GM21786 (cell line): Measurements from ENCODE around the gene SIRPB2.

Source experiments
- ATAC-seq: cut with Tn5 transposase; IDR thresholded peaks from one replicate; pipeline ENCODE4 v1.9.1; 2021; ENCODE audit not compliant: unreplicated experiment

Gene SIRPB2

DNA sequence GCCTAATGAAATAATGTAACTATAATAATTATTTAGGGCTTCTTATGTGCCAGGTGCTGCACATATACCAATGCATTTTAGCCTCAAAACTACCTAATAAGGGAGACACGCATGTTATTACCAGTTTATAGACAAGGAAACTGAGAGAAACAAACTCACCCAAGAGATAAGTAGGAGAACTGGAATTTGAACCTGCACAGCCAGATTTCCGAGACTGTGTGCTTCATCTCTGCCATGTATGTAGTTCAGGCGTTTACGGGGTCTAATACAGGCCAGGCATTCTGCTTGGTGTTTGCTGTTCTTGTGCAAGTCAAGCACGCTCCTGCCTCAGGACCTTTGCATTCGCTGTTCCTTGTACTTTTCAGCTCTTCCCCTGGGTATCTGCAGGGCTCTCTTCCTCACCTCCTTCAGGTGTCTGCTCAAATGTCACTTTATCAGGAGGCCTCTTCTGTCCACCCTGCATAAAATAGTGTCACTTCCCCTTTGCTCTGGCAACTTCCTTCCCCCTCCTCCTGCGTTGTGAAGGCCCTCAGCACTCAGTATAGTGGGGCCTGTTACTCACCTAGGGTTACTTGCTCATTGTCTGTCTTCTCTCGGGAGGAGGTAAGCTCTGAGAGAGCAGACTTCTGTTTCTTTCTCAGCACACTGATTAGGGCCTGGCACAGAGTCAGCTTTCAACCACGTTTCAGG, 18.5 kb downstream of the SIRPB2 start:
- no peak for ATAC-seq

GRCh38 chr20:1471242-1471641, 20.0 kb downstream of the SIRPB2 start:
- ATAC-seq: no peak

GRCh38 chr20:1469925-1470571, 21.2 kb downstream of the SIRPB2 start:
- ATAC-seq: no peak

GRCh38 chr20:1469306-1469905, 21.8 kb downstream of the SIRPB2 start:
- no peak for ATAC-seq

GRCh38 chr20:1468117-1468624, 23.0 kb downstream of the SIRPB2 start:
- ATAC-seq: no peak

GRCh38 chr20:1467355-1468116, 23.7 kb downstream of the SIRPB2 start:
- ATAC-seq: no peak

DNA sequence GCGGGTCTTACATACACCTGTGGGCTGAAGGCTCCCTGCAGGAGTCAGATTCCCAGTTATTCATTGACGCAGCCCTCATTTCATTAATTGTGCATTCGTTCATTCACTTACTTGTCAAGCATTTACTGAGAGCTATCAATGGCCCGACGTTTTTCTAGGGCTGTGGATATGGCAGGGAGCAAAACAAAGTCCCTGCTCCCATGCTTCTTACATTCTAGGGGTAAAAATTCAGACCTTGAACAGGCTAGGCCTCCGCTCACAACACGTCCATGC, 24.2 kb downstream of the SIRPB2 start:
- ATAC-seq: no peak

DNA sequence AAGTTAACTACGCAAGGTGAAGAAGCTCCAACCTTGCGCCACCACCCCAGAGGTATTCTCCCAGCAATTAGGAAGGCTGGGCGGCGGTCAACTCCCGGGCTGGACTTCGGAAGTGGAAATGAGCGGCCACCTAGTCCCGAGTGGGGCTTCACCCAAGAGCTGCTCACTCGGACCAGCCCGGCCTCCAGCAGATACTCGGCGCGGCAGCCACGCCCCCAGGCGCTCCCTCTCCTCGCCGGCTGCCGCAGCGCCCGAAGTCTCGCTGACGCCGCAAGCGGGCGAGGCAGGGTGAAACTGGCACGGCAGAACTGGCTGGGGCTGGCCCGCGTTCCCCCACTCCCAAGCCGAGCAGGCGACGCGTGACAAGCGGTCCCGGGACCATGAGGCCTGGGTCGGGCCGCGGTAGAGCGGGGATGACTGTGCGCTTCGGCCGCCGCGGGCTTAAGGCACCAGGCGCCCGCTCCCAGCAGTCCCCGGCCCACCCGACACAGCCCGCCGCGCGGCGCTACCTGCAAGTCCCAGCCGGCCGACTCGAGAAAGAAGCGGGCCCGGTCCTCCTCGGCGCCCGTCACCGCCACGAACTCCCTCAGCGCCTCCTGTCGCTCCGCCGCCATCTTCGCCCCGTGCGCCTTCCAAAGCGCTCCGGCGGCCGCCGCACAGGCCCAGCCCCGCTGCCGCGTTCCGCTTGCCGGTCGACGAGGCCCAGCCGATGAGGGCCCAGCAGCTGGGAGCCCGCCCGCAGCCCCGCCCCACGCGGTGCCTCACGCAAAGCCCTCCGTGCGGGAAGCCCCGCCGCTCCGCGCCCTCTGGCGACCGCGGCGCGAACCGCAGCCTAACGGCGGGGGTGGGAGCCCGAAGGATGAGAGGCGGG, 24.8 kb downstream of the SIRPB2 start, which contains the start of gene NSFL1C:
NSFL1C (minus strand) TSS at position 639 of the 871 bp plus-strand sequence; CDS start at position 614, 25 bp downstream.
- peak; percentile 79 for ATAC-seq

GRCh38 chr20:1465470-1466210, 25.6 kb downstream of the SIRPB2 start:
- ATAC-seq: no peak

DNA sequence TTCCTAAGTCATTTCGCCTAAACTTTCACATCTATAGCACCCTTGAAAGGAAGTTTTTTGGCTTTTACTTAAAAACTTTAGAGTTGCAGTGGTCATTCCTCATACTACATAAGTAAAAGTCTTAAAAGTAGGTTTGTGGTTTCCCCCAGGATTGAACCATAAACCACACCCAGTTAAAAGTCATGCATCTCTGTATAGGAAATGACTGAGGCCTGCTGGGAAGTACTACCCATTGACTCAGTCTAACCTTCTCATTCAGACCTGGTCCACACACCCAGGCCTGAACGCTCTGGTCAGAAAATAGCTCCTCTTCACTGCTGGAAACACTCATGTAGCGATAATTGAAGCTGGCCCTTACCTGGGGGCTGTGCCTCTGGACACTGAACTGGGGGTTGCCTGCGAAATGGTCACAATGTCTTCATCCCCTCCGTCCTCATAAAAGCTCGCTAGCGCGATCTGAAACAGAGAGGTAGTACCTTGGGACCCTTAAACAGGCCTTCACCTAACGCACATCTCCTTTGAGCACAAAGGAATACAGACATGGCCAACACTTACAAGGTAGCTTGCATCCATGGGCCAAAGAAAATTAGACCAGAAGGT, 27.1 kb downstream of the SIRPB2 start:
- ATAC-seq: no peak

DNA sequence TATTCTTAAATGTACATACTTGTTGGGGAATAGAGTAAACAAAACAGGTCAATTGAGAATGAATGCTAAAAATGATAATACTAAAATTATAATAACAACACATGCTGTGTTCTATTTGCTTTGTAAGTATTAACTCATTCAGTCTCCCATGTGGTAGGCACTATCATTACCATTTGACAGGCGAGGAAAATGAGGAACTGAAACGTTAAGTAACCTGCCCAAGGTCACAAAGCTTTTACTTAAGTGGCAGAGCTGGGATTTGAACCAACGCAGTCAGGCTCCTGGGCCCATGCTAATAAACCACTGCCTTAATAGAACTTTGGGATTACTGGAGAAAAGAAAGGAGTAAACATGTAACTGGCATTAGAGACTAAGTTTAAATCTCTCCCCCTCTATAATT, 28.4 kb downstream of the SIRPB2 start:
- no peak for ATAC-seq

DNA sequence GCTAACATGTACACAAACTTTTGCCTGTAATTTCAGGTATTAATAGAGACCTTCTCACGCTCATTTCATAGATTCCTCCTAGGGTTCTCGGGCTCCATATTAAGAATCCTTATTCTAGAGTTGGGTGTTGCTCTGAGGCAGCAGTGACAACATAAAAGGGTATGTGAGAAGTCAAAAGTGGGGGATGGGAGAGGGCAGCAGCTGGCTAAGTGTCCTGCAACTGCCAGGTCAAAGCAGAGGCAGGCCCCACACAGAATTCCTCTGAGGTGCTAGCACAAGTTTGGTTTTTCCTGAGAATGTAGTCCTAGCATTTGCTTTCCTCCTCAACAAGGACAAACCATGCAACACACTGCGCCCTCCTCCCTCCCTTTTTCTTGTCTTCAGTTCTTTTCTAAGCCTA, 29.2 kb downstream of the SIRPB2 start:
- no peak for ATAC-seq

DNA sequence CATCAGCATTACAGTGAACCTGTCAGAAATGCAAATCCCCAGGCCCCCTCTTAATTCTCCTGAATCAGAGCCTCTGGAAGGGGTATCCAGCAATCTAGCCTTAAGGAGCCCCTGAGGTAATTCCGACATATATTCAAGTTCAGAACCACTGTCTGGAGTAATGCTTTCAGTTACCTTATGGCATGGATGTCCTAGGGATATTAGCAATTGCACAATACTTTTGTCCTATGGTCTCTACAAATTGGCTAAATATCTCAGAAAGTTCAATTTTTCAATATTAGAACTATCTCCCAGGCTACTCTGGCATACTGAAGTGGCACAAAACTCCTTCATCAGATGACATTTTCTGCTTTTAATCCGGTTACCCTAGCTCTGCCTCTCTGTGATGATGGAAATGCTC, 30.9 kb downstream of the SIRPB2 start:
- ATAC-seq: no peak

- ATAC-seq: no peak
Measured at GRCh38 chr20:1457992-1458391, 33.2 kb downstream of the SIRPB2 start.

- no peak for ATAC-seq
Measured at GRCh38 chr20:1456300-1456699, 34.9 kb downstream of the SIRPB2 start.

DNA sequence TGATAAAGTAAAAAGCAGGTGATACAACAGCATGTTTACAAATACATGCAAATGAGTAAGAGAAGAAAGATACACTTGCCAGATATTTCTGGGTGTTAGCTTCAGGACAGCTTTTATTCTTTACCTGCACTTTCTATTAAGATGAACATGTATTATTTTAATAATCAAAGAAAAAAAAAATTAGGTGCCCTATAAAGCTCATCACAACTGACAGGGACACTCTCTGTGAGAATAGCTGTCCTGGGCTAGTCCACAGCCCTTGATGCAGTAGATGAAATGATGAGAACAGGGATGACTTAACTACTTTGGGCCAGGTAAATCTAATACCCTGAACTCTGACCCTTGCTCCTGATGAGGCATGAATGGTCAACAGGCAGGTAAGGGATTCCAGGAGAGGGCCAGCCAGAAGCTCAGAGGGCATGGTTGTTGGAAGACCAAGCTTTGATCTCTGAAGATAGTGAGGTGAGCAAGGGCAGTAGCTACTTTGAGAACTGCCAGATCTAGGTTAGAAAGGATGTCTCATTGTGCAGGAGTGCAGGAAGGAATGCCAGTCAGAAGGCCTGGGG, 40.2 kb downstream of the SIRPB2 start:
- ATAC-seq: no peak

- ATAC-seq: no peak
Measured at GRCh38 chr20:1449370-1449769, 41.9 kb downstream of the SIRPB2 start.

- ATAC-seq: no peak
Measured at GRCh38 chr20:1448081-1448620, 43.1 kb downstream of the SIRPB2 start.

GRCh38 chr20:1446536-1446935, 44.7 kb downstream of the SIRPB2 start:
- ATAC-seq: no peak
